Caco-2 (cell line): Measurements from ENCODE around the gene NHEJ1. TPM values are rescaled to one million over a fixed set of nuclear protein-coding genes. Genes with fewer than 3 reads are reported as not detected.

ENCODE experiments used
- BruUV-seq: library from RNA; stranded (reverse); fragments of 400-500 nt; replicated peaks from 2 replicates; lab custom pipeline; 2021; lab: Mats Ljungman, UMichigan
- CTCF ChIA-PET: fragments of 300-600 bp; sonication (Branson Sonifier 250); formaldehyde crosslinking; loops from one replicate; lab custom pipeline; 2022; ENCODE audit warnings: antibody characterized with exemption; lab: Charles Lee
- POLR2A ChIA-PET: fragments of 300-600 bp; sonication (Branson Sonifier 250); formaldehyde crosslinking; loops from one replicate; lab custom pipeline; 2022; ENCODE audit warnings: antibody characterized with exemption; lab: Charles Lee
- DNase-seq, 2 experiments: peaks; one replicate each; pipeline versions ENCODE4 v3.0.0 to v3.0.0-alpha.2; 2020 to 2022
- H3K27me3 ChIP-seq: replicated peaks from 2 replicates; pipeline ENCODE4 v1.6.0; 2011; ENCODE audit warnings: low read length; ENCODE audit not compliant: control insufficient read depth, insufficient read depth
- H3K36me3 ChIP-seq: 2 replicates; pipeline ENCODE4 v1.5.1; 2011; ENCODE audit warnings: low read length; ENCODE audit not compliant: control insufficient read depth, insufficient read depth
- H3K4me1 ChIP-seq: fragments of 250-450 bp; sonication (Bioruptor Pico); 2 replicates; pipeline ENCODE4 v1.5.1; 2020; ENCODE audit warnings: mild to moderate bottlenecking
- H3K4me3 ChIP-seq: 2 replicates; pipeline ENCODE4 v1.5.1; 2011; ENCODE audit warnings: low read depth, mild to moderate bottlenecking, control low read depth, low read length
- H3K9me3 ChIP-seq: fragments of 250-450 bp; sonication (Bioruptor Pico); 2 replicates; pipeline ENCODE4 v1.5.1; 2020; ENCODE audit warnings: mild to moderate bottlenecking, moderate library complexity
- H3K27ac Mint-ChIP-seq: one replicate; pipeline ENCODE4 v1.8.0; 2022; ENCODE audit warnings: mixed read lengths; ENCODE audit not compliant: unreplicated experiment
- H3K27me3 Mint-ChIP-seq: one replicate; pipeline ENCODE4 v1.8.0; 2022; ENCODE audit warnings: mixed read lengths; ENCODE audit not compliant: insufficient read depth, unreplicated experiment
- H3K36me3 Mint-ChIP-seq: one replicate; pipeline ENCODE4 v1.8.0; 2022; ENCODE audit warnings: mild to moderate bottlenecking, mixed read lengths; ENCODE audit not compliant: insufficient read depth, unreplicated experiment
- H3K4me1 Mint-ChIP-seq: one replicate; pipeline ENCODE4 v1.8.0; 2022; ENCODE audit warnings: low read depth, mixed read lengths; ENCODE audit not compliant: unreplicated experiment
- H3K4me3 Mint-ChIP-seq: one replicate; pipeline ENCODE4 v1.8.0; 2022; ENCODE audit warnings: mild to moderate bottlenecking, moderate library complexity, mixed read lengths; ENCODE audit not compliant: unreplicated experiment
- H3K9me3 Mint-ChIP-seq: one replicate; pipeline ENCODE4 v1.8.0; 2022; ENCODE audit warnings: mixed read lengths; ENCODE audit not compliant: unreplicated experiment
- CTCF ChIP-seq, 2 experiments: fragments of 200-600 bp in 1 of 2; IDR thresholded peaks; 1 replicate in 1 of 2; 2 replicates in 1 of 2; pipeline versions ENCODE4 v1.5.1 to v1.8.0; 2011 to 2022; ENCODE audit warnings: antibody characterized with exemption in 1 of 2, control low read depth in 1 of 2, inconsistent platforms in 1 of 2, low read depth in 1 of 2, low read length in 1 of 2, mild to moderate bottlenecking in 1 of 2, moderate library complexity in 1 of 2; ENCODE audit not compliant: insufficient read depth in 1 of 2, severe bottlenecking in 1 of 2, unreplicated experiment in 1 of 2
- intact Hi-C: fragments of 100-400 bp; cut with micrococcal nuclease; formaldehyde crosslinking; loops from one replicate; pipeline ENCODE4 v1.10.0; 2022; ENCODE audit not compliant: unreplicated experiment
- total RNA-seq: library from RNA; stranded (reverse); gene quantifications from 2 replicates; pipeline ENCODE4 v1.2.3, GENCODE V29; 2022

The NHEJ1 gene
- total RNA-seq, 1 experiment from 2014 or later = 29.6 TPM

GRCh38 chr2:219169930-219170654, 9.5 kb upstream of the NHEJ1 start, which contains the start of gene SLC23A3:
Gene SLC23A3, minus strand, starts transcription at chr2:219170029. Its CDS starts 45 bp downstream, at chr2:219169984.
- Histone ChIP-seq H3K9me3 (no peaks in the 10 kb centered on the region), H3K4me3 (peak within 1 kb of the TSS; percentile 22), H3K36me3 (peaks cover 12% of the 10 kb centered on the region), H3K4me1 (peaks cover 15% of the 10 kb centered on the region), H3K27me3 (no peaks in the 10 kb centered on the region)
- POLR2A ChIA-PET = interaction anchor here (1.3 kb wide), 1 partner anchor 125 kb away, joined by 3 read pairs; no protein-coding TSS in a partner anchor
- H3K27ac Mint-ChIP-seq = peak within 1 kb of the TSS; percentile 77
- TF ChIP-seq CTCF (IDR thresholded peaks at IDR 0.05; ENCODE audit: insufficient read depth in 1 of 2, low read depth in 1 of 2, low read length in 1 of 2, severe bottlenecking in 1 of 2, unreplicated experiment in 1 of 2) = no peak
- H3K9me3 Mint-ChIP-seq = no peaks in the 10 kb centered on the region
- CTCF ChIA-PET = interaction anchor here (0.6 to 1.6 kb wide), 3 partner anchors 31 to 309 kb away, joined by 4 to 8 read pairs (median 4); no protein-coding TSS in a partner anchor
- BruUV-seq = no TSS peak
- peak; percentile 28 to 62 for DNase-seq
- no peaks in the 10 kb centered on the region for H3K27me3 Mint-ChIP-seq
- H3K36me3 Mint-ChIP-seq = peaks cover 18% of the 10 kb centered on the region
- intact Hi-C loops = loop anchor here (1.0 to 2.0 kb wide), 2 partner anchors 10 to 217 kb away; partner anchors contain the start of genes DNPEP and NHEJ1
- peaks cover 28% of the 10 kb centered on the region for H3K4me1 Mint-ChIP-seq
- H3K4me3 Mint-ChIP-seq = peak within 1 kb of the TSS; percentile 58

GRCh38 chr2:219168932-219169331, 8.3 kb upstream of the NHEJ1 start:
- H3K4me1 ChIP-seq = peaks cover 15% of the 10 kb centered on the region
- no peaks in the 10 kb centered on the region for H3K9me3 Mint-ChIP-seq
- ChIA-PET CTCF (no interaction called here), POLR2A (no interaction called here)
- H3K27me3 Mint-ChIP-seq = no peaks in the 10 kb centered on the region
- H3K9me3 ChIP-seq = no peaks in the 10 kb centered on the region
- H3K4me3 ChIP-seq = no peak overlapping the region; the same call in 1 of the 2 replicates
- no peak overlapping the region for H3K4me3 Mint-ChIP-seq
- H3K36me3 ChIP-seq = peaks cover 5% of the 10 kb centered on the region; the same call in 1 of the 2 replicates
- peaks cover 20% of the 10 kb centered on the region for H3K4me1 Mint-ChIP-seq
- TF ChIP-seq CTCF (IDR thresholded peaks at IDR 0.05; ENCODE audit: insufficient read depth in 1 of 2, low read depth in 1 of 2, low read length in 1 of 2, severe bottlenecking in 1 of 2, unreplicated experiment in 1 of 2) = no peak
- DNase-seq = no peak
- no TSS peak for BruUV-seq
- no peaks in the 10 kb centered on the region for H3K27me3 ChIP-seq
- intact Hi-C loops = no loop called here
- peaks cover 11% of the 10 kb centered on the region for H3K36me3 Mint-ChIP-seq
- no peak overlapping the region for H3K27ac Mint-ChIP-seq

GRCh38 chr2:219168526-219168925, 7.9 kb upstream of the NHEJ1 start:
- Histone ChIP-seq H3K27me3 (no peaks in the 10 kb centered on the region), H3K4me3 (no peak overlapping the region), H3K4me1 (peaks cover 15% of the 10 kb centered on the region), H3K36me3 (peaks cover 4% of the 10 kb centered on the region; the same call in 1 of the 2 replicates), H3K9me3 (no peaks in the 10 kb centered on the region)
- intact Hi-C loops = no loop called here
- Mint-ChIP-seq H3K9me3 (no peaks in the 10 kb centered on the region), H3K27me3 (no peaks in the 10 kb centered on the region), H3K36me3 (peaks cover 11% of the 10 kb centered on the region), H3K4me1 (peaks cover 17% of the 10 kb centered on the region), H3K4me3 (no peak overlapping the region), H3K27ac (peak overlapping the region; percentile 27)
- DNase-seq = no peak
- BruUV-seq = no TSS peak
- POLR2A ChIA-PET = no interaction called here
- CTCF ChIA-PET = no interaction called here
- TF ChIP-seq CTCF (IDR thresholded peaks at IDR 0.05; ENCODE audit: insufficient read depth in 1 of 2, low read depth in 1 of 2, low read length in 1 of 2, severe bottlenecking in 1 of 2, unreplicated experiment in 1 of 2) = no peak
